ENCODE data around the gene CREB3L2. TPM values are rescaled to one million over a fixed set of nuclear protein-coding genes. Genes with fewer than 3 reads are reported as not detected.
"Not testable (repeated sequence)": the region's sequence is repeated elsewhere in the genome, so short reads cannot be mapped to it uniquely, and the experiment has no call there.

The CREB3L2 gene
- total and polyA plus RNA-seq, 2 of the 13 experiments (the other 11 are each of a cell fraction or from before 2014, with no cell fraction given): 22.1 to 41.1 TPM

DNA sequence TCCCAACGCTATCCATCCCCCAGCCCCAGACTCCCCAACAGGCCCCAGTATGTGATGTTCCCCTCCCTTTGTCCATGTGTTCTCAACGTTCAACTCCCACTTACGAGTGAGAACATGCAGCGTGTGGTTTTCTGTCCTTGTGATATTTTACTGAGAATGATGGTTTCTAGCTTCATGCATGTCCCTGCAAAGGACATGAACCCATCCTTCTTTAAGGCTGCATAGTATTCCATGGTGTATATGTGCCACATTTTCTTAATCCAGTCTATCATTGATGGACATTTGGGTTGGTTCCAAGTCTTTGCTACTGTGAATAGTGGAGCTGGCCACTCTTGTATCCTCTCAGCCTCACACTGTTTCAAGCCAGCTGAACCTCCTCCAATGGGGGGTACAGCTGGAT lies 33.5 kb downstream of the CREB3L2 start:
- H4K20me1 ChIP-seq (ENCODE audit: insufficient read depth, low read length); BruUV-seq (replicated peaks); H3K9me3 ChIP-seq (ENCODE audit: low read length); H3K9ac ChIP-seq (ENCODE audit: insufficient read depth, low read depth, low read length); H3K36me3 ChIP-seq (replicated peaks in 1 of 2; ENCODE audit: control insufficient read depth in 1 of 2, insufficient read depth in 2 of 2, low read length in 2 of 2); DNase-seq (ENCODE audit: low spot score); H3K4me3 ChIP-seq (replicated peaks in 1 of 3; ENCODE audit: insufficient read depth in 1 of 3, low read depth in 2 of 3, low read length in 3 of 3); H3K27me3 ChIP-seq (ENCODE audit: control insufficient read depth in 1 of 2, insufficient read depth in 2 of 2, low read length in 2 of 2); CTCF ChIA-PET (ENCODE audit: low intra/inter-chr PET ratio, low total read pairs); H2AFZ ChIP-seq (ENCODE audit: low read length); in situ Hi-C loops (cut with HindIII; ENCODE audit: extremely low pct_ligation_motif_present, low pct_unique_long_range_greater_than_20kb); ATAC-seq; FAIRE-seq; intact Hi-C loops (cut with micrococcal nuclease; ENCODE audit: unreplicated experiment): not testable (repeated sequence)
- H3K4me1 ChIP-seq (ENCODE audit: insufficient read depth, low read length): peaks cover 98% of the 10 kb centered on the region
- TF ChIP-seq ZMYM3 (CRISPR knock-in tag; IDR thresholded peaks at IDR 0.05): peak; percentile 28; the same call in 1 of the 2 replicates
- peak overlapping the region; percentile 67 for H3K4me2 ChIP-seq (ENCODE audit: low read depth, low read length)
- 89% methylated on average over 4 of the region's 4 CpGs for WGBS (ENCODE audit: low lambda C conversion rate)
- H3K79me2 ChIP-seq (ENCODE audit: insufficient read depth, low read length): peaks cover 97% of the 10 kb centered on the region
- peak overlapping the region; percentile 57 for H3K27ac ChIP-seq (ENCODE audit: extremely low read length, insufficient read depth, low read length)
- POLR2A ChIA-PET: interaction anchor here (1.1 to 2.3 kb wide), 2 partner anchors 14 to 19 kb away, joined by 3 to 19 read pairs; no protein-coding TSS in a partner anchor

DNA sequence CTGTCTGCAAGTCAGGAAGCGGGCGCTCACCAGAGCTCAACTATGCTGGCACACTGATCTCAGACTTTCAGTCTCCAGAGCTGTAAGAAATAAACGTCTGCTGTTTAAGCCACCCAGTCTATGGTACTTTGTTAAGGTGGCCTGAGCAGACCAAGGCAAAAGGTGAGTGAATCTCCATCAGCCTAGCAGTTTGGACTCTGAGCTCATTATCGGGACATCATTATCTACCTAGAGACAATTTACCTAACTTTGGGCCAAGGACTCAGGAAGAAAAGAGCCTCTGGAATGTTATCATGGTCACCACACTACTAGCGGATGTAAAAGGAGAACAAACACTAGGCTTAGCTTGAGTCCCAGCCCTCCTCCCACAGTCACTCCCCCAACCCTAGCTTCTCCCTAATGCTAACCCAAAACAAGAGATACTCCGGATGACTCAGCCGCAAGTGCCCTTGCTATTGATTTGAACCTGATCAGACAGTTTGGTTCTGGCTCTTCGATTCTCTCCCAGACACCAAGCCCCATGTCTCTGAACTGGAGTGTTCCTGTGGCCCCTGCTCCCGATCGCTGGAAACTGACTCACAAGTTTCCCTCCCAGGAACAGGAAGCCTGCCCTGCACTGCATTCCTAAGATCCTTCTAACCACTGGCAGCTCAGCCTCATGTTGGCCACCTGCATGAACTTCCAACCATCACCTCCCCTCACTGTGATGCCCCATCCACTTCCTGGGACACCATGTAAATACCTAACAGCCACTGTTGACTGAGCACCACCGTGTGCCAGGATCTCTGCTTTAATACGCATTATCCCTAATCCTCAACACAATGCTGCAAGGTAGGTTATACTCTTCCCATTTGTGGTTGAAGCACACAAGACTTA lies 34.5 kb downstream of the CREB3L2 start:
- DNase-seq (ENCODE audit: low spot score): peak; percentile 84
- H3K4me2 ChIP-seq (ENCODE audit: low read depth, low read length): peak overlapping the region; percentile 67
- H3K36me3 ChIP-seq (replicated peaks in 1 of 2; ENCODE audit: control insufficient read depth in 1 of 2, insufficient read depth in 2 of 2, low read length in 2 of 2): peaks cover 6 to 9% of the 10 kb centered on the region in 2 experiments; a peak in 4 of 5 replicates
- no TSS peak for BruUV-seq (replicated peaks)
- WGBS (ENCODE audit: low lambda C conversion rate): 18% methylated on average over 12 of the region's 12 CpGs
- POLR2A ChIA-PET: interaction anchor here (0.7 to 2.3 kb wide), 12 partner anchors 9 to 34 kb away, joined by 3 to 19 read pairs (median 4); partner anchors contain the start of gene CREB3L2
- peaks cover 98% of the 10 kb centered on the region for H3K4me1 ChIP-seq (ENCODE audit: insufficient read depth, low read length)
- no peaks in the 10 kb centered on the region for H3K27me3 ChIP-seq (ENCODE audit: control insufficient read depth in 1 of 2, insufficient read depth in 2 of 2, low read length in 2 of 2)
- FAIRE-seq: peak; percentile 81
- peaks cover 8% of the 10 kb centered on the region for H4K20me1 ChIP-seq (ENCODE audit: insufficient read depth, low read length)
- peak; percentile 87 for ATAC-seq
- H3K9me3 ChIP-seq (ENCODE audit: low read length): no peaks in the 10 kb centered on the region
- H2AFZ ChIP-seq (ENCODE audit: low read length): no peak overlapping the region
- H3K4me3 ChIP-seq (replicated peaks in 1 of 3; ENCODE audit: insufficient read depth in 1 of 3, low read depth in 2 of 3, low read length in 3 of 3): peak overlapping the region; percentile 6 to 41 (median 11); a peak in 4 of 6 replicates
- CTCF ChIA-PET (ENCODE audit: low intra/inter-chr PET ratio, low total read pairs): no interaction called here
- H3K9ac ChIP-seq (ENCODE audit: insufficient read depth, low read depth, low read length): peak overlapping the region; percentile 21; the same call in 1 of the 2 replicates
- intact Hi-C loops (cut with micrococcal nuclease; ENCODE audit: unreplicated experiment): loop anchor here (2.0 kb wide), 2 partner anchors 19 to 35 kb away; partner anchors contain the start of gene CREB3L2
- peaks cover 98% of the 10 kb centered on the region for H3K79me2 ChIP-seq (ENCODE audit: insufficient read depth, low read length)
- H3K27ac ChIP-seq (ENCODE audit: extremely low read length, insufficient read depth, low read length): peak overlapping the region; percentile 57
- in situ Hi-C loops (cut with HindIII; ENCODE audit: extremely low pct_ligation_motif_present, low pct_unique_long_range_greater_than_20kb): no loop called here
- TF ChIP-seq ONECUT2 (CRISPR knock-in tag; IDR thresholded peaks at IDR 0.05) (peak; percentile 93), ZSCAN9 (CRISPR knock-in tag; IDR thresholded peaks at IDR 0.05; ENCODE audit: borderline replicate concordance) (peak; percentile 39; the same call in 1 of the 2 replicates), THAP11 (CRISPR knock-in tag; IDR thresholded peaks at IDR 0.05) (0 out of 2 replicates have a peak, but pooled peaks have one; percentile 13), POGZ (CRISPR knock-in tag; IDR thresholded peaks at IDR 0.05) (peak; percentile 52), ZBTB42 (CRISPR knock-in tag; IDR thresholded peaks at IDR 0.05) (no peak), TMF1 (CRISPR knock-in tag; IDR thresholded peaks at IDR 0.05; ENCODE audit: low read depth) (0 out of 2 replicates have a peak, but pooled peaks have one; percentile 40), SOX6 (IDR thresholded peaks at IDR 0.05) (no peak), SOX6 (CRISPR knock-in tag; IDR thresholded peaks at IDR 0.05) (peak; percentile 82)
- TF ChIP-seq, protein P1, sequence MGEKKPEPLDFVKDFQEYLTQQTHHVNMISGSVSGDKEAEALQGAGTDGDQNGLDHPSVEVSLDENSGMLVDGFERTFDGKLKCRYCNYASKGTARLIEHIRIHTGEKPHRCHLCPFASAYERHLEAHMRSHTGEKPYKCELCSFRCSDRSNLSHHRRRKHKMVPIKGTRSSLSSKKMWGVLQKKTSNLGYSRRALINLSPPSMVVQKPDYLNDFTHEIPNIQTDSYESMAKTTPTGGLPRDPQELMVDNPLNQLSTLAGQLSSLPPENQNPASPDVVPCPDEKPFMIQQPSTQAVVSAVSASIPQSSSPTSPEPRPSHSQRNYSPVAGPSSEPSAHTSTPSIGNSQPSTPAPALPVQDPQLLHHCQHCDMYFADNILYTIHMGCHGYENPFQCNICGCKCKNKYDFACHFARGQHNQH (CRISPR knock-in tag; IDR thresholded peaks at IDR 0.05): peak; percentile 49; the same call in 1 of the 2 replicates
- TF ChIP-seq, protein P2, sequence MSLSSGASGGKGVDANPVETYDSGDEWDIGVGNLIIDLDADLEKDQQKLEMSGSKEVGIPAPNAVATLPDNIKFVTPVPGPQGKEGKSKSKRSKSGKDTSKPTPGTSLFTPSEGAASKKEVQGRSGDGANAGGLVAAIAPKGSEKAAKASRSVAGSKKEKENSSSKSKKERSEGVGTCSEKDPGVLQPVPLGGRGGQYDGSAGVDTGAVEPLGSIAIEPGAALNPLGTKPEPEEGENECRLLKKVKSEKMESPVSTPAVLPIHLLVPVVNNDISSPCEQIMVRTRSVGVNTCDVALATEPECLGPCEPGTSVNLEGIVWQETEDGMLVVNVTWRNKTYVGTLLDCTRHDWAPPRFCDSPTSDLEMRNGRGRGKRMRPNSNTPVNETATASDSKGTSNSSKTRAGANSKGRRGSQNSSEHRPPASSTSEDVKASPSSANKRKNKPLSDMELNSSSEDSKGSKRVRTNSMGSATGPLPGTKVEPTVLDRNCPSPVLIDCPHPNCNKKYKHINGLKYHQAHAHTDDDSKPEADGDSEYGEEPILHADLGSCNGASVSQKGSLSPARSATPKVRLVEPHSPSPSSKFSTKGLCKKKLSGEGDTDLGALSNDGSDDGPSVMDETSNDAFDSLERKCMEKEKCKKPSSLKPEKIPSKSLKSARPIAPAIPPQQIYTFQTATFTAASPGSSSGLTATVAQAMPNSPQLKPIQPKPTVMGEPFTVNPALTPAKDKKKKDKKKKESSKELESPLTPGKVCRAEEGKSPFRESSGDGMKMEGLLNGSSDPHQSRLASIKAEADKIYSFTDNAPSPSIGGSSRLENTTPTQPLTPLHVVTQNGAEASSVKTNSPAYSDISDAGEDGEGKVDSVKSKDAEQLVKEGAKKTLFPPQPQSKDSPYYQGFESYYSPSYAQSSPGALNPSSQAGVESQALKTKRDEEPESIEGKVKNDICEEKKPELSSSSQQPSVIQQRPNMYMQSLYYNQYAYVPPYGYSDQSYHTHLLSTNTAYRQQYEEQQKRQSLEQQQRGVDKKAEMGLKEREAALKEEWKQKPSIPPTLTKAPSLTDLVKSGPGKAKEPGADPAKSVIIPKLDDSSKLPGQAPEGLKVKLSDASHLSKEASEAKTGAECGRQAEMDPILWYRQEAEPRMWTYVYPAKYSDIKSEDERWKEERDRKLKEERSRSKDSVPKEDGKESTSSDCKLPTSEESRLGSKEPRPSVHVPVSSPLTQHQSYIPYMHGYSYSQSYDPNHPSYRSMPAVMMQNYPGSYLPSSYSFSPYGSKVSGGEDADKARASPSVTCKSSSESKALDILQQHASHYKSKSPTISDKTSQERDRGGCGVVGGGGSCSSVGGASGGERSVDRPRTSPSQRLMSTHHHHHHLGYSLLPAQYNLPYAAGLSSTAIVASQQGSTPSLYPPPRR (CRISPR knock-in tag; IDR thresholded peaks at IDR 0.05; ENCODE audit: borderline replicate concordance): peak; percentile 31; the same call in 1 of the 2 replicates
